Fibroblast of upper back skin (primary cell): ENCODE measurements around the gene SLN.
A peak's percentile ranks its signal among the peaks of the same experiment; 100 is the strongest.

ENCODE experiments used
- DNase-seq: peaks from one replicate; pipeline ENCODE4 v3.0.0-alpha.2; 2013

SLN gene

GRCh38 chr11:107682171-107682570 is 29.7 kb downstream of the SLN start:
- DNase-seq = no peak

GRCh38 chr11:107679255-107680024 is 32.4 kb downstream of the SLN start:
- no peak for DNase-seq

DNA sequence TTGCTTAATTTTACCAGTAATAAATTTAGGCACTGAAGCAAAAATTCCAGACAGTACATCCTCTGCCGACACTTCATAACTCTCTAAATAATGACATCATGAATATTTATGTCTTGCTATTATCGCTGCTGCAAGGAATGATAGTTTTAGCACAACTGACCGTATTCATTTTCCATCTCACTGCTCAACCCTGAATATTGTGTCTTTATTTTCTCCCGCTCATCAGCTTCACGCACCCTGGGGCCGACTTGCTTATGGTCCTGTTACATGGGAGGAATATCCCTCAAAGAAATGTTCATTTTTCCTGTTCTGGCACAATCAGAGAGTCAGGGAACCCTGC is 33.3 kb downstream of the SLN start:
- no peak for DNase-seq

DNA sequence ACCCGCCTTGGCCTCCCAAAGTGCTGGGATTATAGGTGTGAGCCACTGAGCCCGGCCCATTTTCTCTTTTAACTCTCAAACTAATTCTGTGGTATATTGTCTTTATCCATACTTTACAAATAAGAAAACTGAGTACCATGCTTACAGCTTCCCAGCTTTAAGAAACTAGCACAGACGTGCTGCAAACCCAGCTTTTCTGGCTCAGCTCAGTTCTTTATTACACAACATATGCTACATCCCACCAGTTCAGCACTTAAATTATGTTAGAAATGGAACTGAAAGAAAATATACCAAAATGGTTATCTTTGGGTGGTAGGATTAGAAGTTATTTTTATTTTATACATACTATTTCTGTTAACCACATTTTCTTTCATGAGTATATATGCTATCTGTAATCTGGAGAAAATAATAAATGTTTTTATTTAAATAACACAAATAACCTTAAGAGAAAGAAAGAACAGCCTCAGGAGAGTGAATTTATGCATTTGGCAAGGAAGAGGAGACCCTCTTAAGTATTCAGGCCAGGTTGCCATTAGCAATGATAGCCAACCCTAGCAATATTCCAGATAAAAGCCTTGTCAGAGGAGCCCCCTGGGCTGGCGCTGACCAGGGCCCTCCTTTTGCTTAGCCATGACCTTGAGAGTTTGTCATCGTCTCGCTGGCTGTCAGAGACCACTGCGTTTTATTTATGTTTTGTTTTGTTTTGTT is 33.8 kb downstream of the SLN start:
- DNase-seq = no peak

DNA sequence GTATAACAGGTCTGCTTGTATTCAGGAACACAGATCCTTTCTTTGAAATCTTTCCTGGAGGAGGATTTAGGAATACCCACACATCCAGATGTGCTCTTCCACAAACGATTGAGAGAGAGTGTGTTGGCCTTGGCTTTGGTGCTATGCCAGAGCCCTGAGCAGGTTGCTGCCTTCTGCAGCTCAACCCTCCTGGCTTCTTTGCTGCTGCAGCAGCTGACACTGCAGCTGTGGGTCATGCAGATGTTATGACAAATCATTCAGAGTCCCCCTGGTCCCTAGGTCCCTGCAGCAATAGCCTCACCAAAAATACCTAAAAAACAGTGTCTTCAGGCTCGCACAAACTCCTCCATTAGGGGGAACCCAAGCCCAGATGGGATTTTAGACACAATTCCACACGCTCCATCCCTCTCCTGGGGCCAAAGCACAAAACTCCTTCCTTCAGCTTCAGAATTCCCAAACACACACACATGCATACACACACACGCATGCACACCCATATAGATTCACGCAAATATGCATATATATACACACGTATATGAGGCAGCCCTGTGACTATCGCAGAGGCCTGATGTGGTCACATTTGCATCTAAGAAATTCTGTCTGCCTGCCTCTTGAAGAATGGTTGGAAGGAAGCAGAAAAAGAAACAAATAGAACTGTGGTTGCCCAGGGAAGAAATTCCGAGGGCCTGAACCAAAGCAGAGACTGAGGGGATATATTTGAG is 35.4 kb downstream of the SLN start:
- DNase-seq = no peak

- no peak for DNase-seq
These were observed 36.0 kb downstream of the SLN start for GRCh38 chr11:107675902-107676301.

DNA sequence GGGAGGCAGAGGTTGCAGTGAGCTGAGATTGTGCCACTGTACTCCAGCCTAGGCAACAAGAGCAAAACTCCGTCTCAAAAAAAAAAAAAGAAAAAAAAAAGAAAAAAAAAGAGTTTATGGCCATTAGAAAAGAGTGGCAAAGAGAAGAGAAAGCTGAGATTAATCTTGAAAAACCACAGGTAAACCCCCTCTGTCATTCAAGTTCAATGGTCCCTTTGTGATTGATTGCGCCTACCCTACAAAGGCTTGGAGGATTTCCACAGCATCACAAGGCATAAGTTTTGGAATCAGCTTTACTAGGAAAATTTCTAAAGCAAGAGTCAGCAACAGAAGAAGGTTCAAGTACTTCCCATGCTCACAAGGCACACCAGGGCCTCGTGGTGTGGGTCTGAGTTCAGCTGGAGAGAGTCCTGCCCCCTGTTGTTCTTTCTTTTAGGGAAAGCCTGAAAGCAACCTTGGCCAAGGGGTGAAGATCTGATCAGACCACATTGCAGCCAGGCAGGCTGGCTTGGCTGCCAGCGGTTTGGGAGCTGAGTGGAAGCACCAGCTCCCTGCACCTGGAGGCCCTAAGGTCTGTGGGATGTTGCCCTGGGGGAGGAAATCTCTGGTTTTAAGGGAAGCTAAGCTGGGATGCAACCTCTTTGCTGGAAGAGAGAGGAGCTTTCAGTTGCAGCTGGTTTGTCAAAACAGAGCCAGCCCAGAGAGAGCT is 41.8 kb downstream of the SLN start:
- no peak for DNase-seq

GRCh38 chr11:107669191-107669740 is 42.6 kb downstream of the SLN start:
- DNase-seq = peak; percentile 47

GRCh38 chr11:107666911-107667613 is 44.8 kb downstream of the SLN start:
- DNase-seq = no peak

- peak; percentile 20 for DNase-seq
These were observed 46.8 kb downstream of the SLN start for GRCh38 chr11:107665018-107665417.

DNA sequence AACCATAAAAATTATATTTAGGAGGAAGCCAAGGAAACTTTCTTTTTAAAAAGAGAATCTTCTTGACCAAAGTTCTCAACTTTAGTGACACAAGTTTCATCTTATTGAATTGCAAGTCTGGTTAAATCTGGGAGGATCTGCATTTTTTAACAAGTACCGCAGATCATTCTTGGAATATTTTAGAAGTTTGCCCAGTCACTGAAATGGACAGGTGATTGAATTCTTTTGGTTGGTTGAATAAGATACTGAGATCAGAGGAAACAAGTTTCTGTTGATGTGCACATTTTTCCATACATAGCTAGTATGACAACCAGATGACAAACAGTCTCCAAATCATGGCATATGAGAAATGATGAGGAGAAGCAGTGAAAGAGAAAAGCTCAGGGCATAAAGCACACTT is 50.2 kb downstream of the SLN start:
- DNase-seq = no peak

- DNase-seq = no peak
These were observed 51.8 kb downstream of the SLN start for GRCh38 chr11:107660066-107660465.

DNA sequence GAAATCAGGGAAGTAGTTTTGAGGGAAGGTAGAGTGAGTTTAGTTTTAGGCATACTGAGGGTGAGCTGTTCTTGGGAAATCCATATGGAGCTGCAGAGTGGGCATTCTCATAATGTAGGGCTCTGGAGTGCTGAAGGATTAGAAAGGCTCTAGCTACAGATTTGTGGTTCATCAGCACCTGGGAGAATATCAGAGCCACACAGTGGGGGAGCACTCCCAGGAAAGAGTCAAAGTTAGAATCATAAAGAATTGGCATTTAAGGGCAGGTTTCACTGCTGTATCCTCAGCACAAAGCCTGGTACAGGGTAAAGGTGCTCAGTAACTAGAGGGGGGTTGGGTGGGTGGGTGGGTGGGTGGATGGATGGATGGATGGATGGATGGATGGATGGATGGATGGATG is 52.5 kb downstream of the SLN start:
- no peak for DNase-seq
